SK-N-SH (cell line): ENCODE measurements around the gene MCF2L2. TPM values are rescaled to one million over a fixed set of nuclear protein-coding genes. Genes with fewer than 3 reads are reported as not detected.
A peak's percentile ranks its signal among the peaks of the same experiment; 100 is the strongest.

Source experiments
- CTCF ChIA-PET: fragments of 300-600, 350-600 bp; formaldehyde crosslinking; extraction: SDS; loops from one replicate; lab custom pipeline; 2021; lab: Yijun Ruan, JAX
- POLR2A ChIA-PET: fragments of 350-600 bp; sonication (Branson Sonifier 250); formaldehyde crosslinking; extraction: SDS; loops from one replicate; lab custom pipeline; 2020; ENCODE audit warnings: antibody characterized with exemption, inconsistent platforms; lab: Yijun Ruan, JAX
- DNase-seq: peaks from one replicate; pipeline ENCODE4 v3.0.0; 2012
- H2AFZ ChIP-seq: fragments of 200-600 bp; sonication (generic); 2 replicates; pipeline ENCODE4 v1.8.1; 2016; ENCODE audit warnings: antibody characterized with exemption, mild to moderate bottlenecking, low read depth
- H3F3A ChIP-seq: fragments of 200-600 bp; sonication (generic); replicated peaks from 2 replicates; pipeline ENCODE3; 2016; ENCODE audit warnings: antibody characterized with exemption, mild to moderate bottlenecking; ENCODE audit not compliant: insufficient read depth
- H3K27ac ChIP-seq, 2 experiments: fragments of 200-500 bp in 1 of 2; fragments of 200-600 bp in 1 of 2; sonication (Bioruptor generic) in 1 of 2; sonication (generic), shearing (Covaris generic) in 1 of 2; 2 replicates each; pipeline versions ENCODE4 v1.5.1 to v1.6.1; 2014 to 2016; ENCODE audit warnings: low read depth in 2 of 2, inconsistent platforms in 1 of 2, low read length in 1 of 2, mild to moderate bottlenecking in 1 of 2, mixed read lengths in 1 of 2
- H3K27me3 ChIP-seq: fragments of 200-600 bp; sonication (generic), shearing (Covaris generic); 2 replicates; pipeline ENCODE4 v1.6.1; 2016; ENCODE audit warnings: mixed run types; ENCODE audit not compliant: insufficient read depth
- H3K36me3 ChIP-seq, 2 experiments: fragments of 200-500 bp in 1 of 2; fragments of 200-600 bp in 1 of 2; sonication (Bioruptor generic) in 1 of 2; sonication (generic) in 1 of 2; replicated peaks in 1 of 2; 2 replicates each; pipeline versions ENCODE3 to v1.5.1; 2014 to 2016; ENCODE audit warnings: low read length in 1 of 2, mild to moderate bottlenecking in 1 of 2; ENCODE audit not compliant: insufficient read depth in 2 of 2, control insufficient read depth in 1 of 2
- H3K4me1 ChIP-seq, 2 experiments: fragments of 200-500 bp in 1 of 2; fragments of 200-600 bp in 1 of 2; sonication (Bioruptor generic) in 1 of 2; sonication (generic), shearing (Covaris generic) in 1 of 2; 2 replicates each; pipeline versions ENCODE4 v1.5.1 to v1.6.1; 2014 to 2016; ENCODE audit warnings: low read depth in 1 of 2, low read length in 1 of 2, mixed run types in 1 of 2; ENCODE audit not compliant: insufficient read depth in 2 of 2, control insufficient read depth in 1 of 2
- H3K4me2 ChIP-seq: fragments of 200-600 bp; sonication (generic), shearing (Covaris generic); 2 replicates; pipeline ENCODE4 v1.6.1; 2017; ENCODE audit warnings: mixed run types
- H3K4me3 ChIP-seq, 2 experiments: fragments of 200-500 bp in 1 of 2; fragments of 200-600 bp in 1 of 2; sonication (Bioruptor generic) in 1 of 2; sonication (generic), shearing (Covaris generic) in 1 of 2; 2 replicates each; pipeline versions ENCODE4 v1.5.1 to v1.8.1; 2014 to 2016; ENCODE audit warnings: low read depth in 2 of 2, inconsistent platforms in 1 of 2, low read length in 1 of 2, mild to moderate bottlenecking in 1 of 2, mixed read lengths in 1 of 2, moderate library complexity in 1 of 2
- H3K79me2 ChIP-seq: fragments of 200-600 bp; sonication (generic); 2 replicates; pipeline ENCODE4 v1.8.1; 2017; ENCODE audit warnings: mild to moderate bottlenecking; ENCODE audit not compliant: insufficient read depth
- H3K9ac ChIP-seq: fragments of 200-600 bp; sonication (generic); 2 replicates; pipeline ENCODE4 v1.6.1; 2017; ENCODE audit warnings: mixed run types
- H3K9me2 ChIP-seq: fragments of 200-600 bp; sonication (generic); 2 replicates; pipeline ENCODE4 v1.6.1; 2017; ENCODE audit warnings: mixed run types
- H3K9me3 ChIP-seq: fragments of 200-600 bp; sonication (generic); 2 replicates; pipeline ENCODE4 v1.6.1; 2017; ENCODE audit warnings: mixed run types, mild to moderate bottlenecking, moderate library complexity
- H4K20me1 ChIP-seq: fragments of 200-600 bp; sonication (generic); 2 replicates; pipeline ENCODE4 v1.6.1; 2017; ENCODE audit warnings: mild to moderate bottlenecking, mixed run types; ENCODE audit not compliant: insufficient read depth
- CHD2 ChIP-seq: fragments of 150-350 bp; IDR thresholded peaks from 2 replicates; pipeline ENCODE4 v1.6.1; 2018; ENCODE audit warnings: low read length; ENCODE audit not compliant: partially characterized antibody
- ELF1 ChIP-seq: IDR thresholded peaks from 2 replicates; pipeline ENCODE4 v1.4.0; 2012
- EP300 ChIP-seq, 2 experiments: IDR thresholded peaks; 2 replicates each; pipeline versions ENCODE4 v1.4.0 to v1.6.1; 2012; ENCODE audit warnings: borderline replicate concordance in 1 of 2, low read depth in 1 of 2, low read length in 1 of 2
- EZH2phosphoT487 ChIP-seq: fragments of 200-600 bp; sonication (generic); IDR thresholded peaks from 2 replicates; pipeline ENCODE4 v1.6.1; 2017; ENCODE audit warnings: low read depth, mixed run types, mild to moderate bottlenecking, antibody characterized with exemption, moderate library complexity, borderline replicate concordance
- FOSL2 ChIP-seq: IDR thresholded peaks from 2 replicates; pipeline ENCODE4 v1.4.0; 2012; ENCODE audit warnings: low read depth, mild to moderate bottlenecking, moderate library complexity, borderline replicate concordance
- GABPA ChIP-seq: IDR thresholded peaks from 2 replicates; pipeline ENCODE4 v1.4.0; 2012; ENCODE audit warnings: low read depth, mild to moderate bottlenecking
- GATA2 ChIP-seq: sonication (generic); formaldehyde crosslinking; IDR thresholded peaks from 2 replicates; pipeline ENCODE4 v1.5.0; 2020; ENCODE audit warnings: mild to moderate bottlenecking, missing genetic modification reagents
- JUND ChIP-seq: IDR thresholded peaks from 2 replicates; pipeline ENCODE4 v1.4.0; 2012
- MEF2A ChIP-seq: IDR thresholded peaks from 2 replicates; pipeline ENCODE4 v1.4.0; 2012; ENCODE audit warnings: low read depth, borderline replicate concordance
- MXI1 ChIP-seq: IDR thresholded peaks from 2 replicates; pipeline ENCODE4 v1.6.1; 2012; ENCODE audit warnings: mild to moderate bottlenecking, low read depth, low read length, improper control_type of control experiment
- NFIC ChIP-seq: IDR thresholded peaks from 2 replicates; pipeline ENCODE4 v1.4.0; 2012; ENCODE audit warnings: borderline replicate concordance
- POLR2AphosphoS5 ChIP-seq: IDR thresholded peaks from 2 replicates; pipeline ENCODE4 v1.6.1; 2012; ENCODE audit warnings: low read depth, low read length
- RCOR1 ChIP-seq: fragments of 150-350 bp; IDR thresholded peaks from 2 replicates; pipeline ENCODE4 v1.6.1; 2017; ENCODE audit warnings: antibody characterized with exemption, low read length
- RFX5 ChIP-seq: IDR thresholded peaks from 2 replicates; pipeline ENCODE4 v1.6.1; 2012; ENCODE audit warnings: mild to moderate bottlenecking, improper control_type of control experiment, low read length
- RXRA ChIP-seq: IDR thresholded peaks from 2 replicates; pipeline ENCODE4 v1.4.0; 2012; ENCODE audit warnings: low read depth, mild to moderate bottlenecking, borderline replicate concordance
- SIN3A ChIP-seq: IDR thresholded peaks from 2 replicates; pipeline ENCODE4 v1.6.1; 2012; ENCODE audit warnings: low read depth, mild to moderate bottlenecking, low read length, moderate library complexity, borderline replicate concordance
- SMC3 ChIP-seq: IDR thresholded peaks from 2 replicates; pipeline ENCODE4 v1.6.1; 2012; ENCODE audit warnings: low read depth, low read length, improper control_type of control experiment
- TAF1 ChIP-seq: IDR thresholded peaks from 2 replicates; pipeline ENCODE4 v1.6.1; 2012; ENCODE audit warnings: low read depth, mild to moderate bottlenecking, low read length, moderate library complexity, borderline replicate concordance
- TEAD4 ChIP-seq: IDR thresholded peaks from 2 replicates; pipeline ENCODE4 v1.4.0; 2012; ENCODE audit warnings: mild to moderate bottlenecking, borderline replicate concordance; ENCODE audit not compliant: insufficient read depth
- YY1 ChIP-seq: IDR thresholded peaks from 2 replicates; pipeline ENCODE4 v1.4.0; 2012; ENCODE audit warnings: low read depth, mild to moderate bottlenecking
- WGBS: methylation state at CpG from one replicate; pipeline ENCODE4 v1.1.6; 2017; ENCODE audit warnings: low lambda C conversion rate; 5-methylcytosine and 5-hydroxymethylcytosine counted together
- polyA plus RNA-seq, 3 experiments: library from polyadenylated mRNA; depleted of rRNA; stranded (reverse); fragments of >200 nt; gene quantifications; 2 replicates each; pipeline ENCODE4 v1.2.3, GENCODE V29; 2012
- TF ChIP-seq, protein P1 (sequence below): fragments of 150-350 bp; IDR thresholded peaks from 2 replicates; pipeline ENCODE4 v1.6.1; 2017; ENCODE audit warnings: antibody characterized with exemption, low read length, low read depth, borderline replicate concordance
- TF ChIP-seq, protein P2 (sequence below): IDR thresholded peaks from 2 replicates; pipeline ENCODE4 v1.4.0; 2012; ENCODE audit warnings: low read depth
- TF ChIP-seq, protein P3 (sequence below): IDR thresholded peaks from 2 replicates; pipeline ENCODE4 v1.6.1; 2012; ENCODE audit warnings: mild to moderate bottlenecking, low read depth, low read length, moderate library complexity
- TF ChIP-seq, protein P4 (sequence below): fragments of 150-350 bp; IDR thresholded peaks from 2 replicates; pipeline ENCODE4 v1.6.1; 2016; ENCODE audit warnings: mild to moderate bottlenecking, low read depth, low read length
- TF ChIP-seq, protein P5 (sequence below): IDR thresholded peaks from 2 replicates; pipeline ENCODE4 v1.4.0; 2012; ENCODE audit warnings: low read depth, borderline replicate concordance

MCF2L2 gene
- polyA plus RNA-seq, 1 of the 3 experiments (the other 2 are of a cell fraction), result 0.56 TPM

DNA sequence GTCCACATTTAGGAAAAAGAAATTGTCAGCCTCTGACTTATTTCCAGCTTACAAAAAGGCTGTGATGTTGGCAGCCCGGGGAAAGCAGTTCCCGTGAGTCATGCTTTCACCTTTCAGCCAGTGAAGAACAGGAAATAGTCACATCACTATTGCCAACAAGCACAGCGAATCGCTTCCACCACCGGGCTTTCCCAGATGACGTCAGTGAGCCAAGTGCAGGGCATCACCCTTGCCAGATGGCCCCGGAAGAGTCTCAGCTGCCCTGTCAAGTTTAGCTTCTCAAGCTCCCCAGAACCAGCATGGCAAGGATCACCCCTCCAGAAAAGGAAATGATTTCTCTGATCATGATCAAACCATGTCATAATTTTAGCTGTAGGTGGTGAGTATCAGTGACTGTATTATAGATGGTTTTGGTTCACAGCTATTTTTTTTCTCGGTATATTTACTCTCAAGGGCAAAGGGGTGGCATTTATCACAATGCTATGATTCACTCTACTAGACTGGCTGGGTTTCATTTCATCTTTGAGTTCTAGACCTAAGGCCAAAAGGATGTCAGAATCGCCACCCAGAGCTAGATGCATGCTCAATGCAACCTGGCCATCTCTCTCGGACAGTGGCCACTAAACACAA lies 142.5 kb downstream of the MCF2L2 start:
- CTCF ChIA-PET, result interaction anchor here (1.4 to 1.5 kb wide), 2 partner anchors 96 to 107 kb away, joined by 3 read pairs; no protein-coding TSS in a partner anchor
- peak; percentile 13 for TF ChIP-seq CHD2
- TF ChIP-seq RFX5, result peak; percentile 93
- TF ChIP-seq, protein P1, sequence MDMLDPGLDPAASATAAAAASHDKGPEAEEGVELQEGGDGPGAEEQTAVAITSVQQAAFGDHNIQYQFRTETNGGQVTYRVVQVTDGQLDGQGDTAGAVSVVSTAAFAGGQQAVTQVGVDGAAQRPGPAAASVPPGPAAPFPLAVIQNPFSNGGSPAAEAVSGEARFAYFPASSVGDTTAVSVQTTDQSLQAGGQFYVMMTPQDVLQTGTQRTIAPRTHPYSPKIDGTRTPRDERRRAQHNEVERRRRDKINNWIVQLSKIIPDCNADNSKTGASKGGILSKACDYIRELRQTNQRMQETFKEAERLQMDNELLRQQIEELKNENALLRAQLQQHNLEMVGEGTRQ, result no peak
- peak; percentile 63; the same call in 1 of the 2 replicates for TF ChIP-seq TEAD4
- no peak for TF ChIP-seq GATA2 (CRISPR knock-in tag)
- peak in 1 of 2 experiments; percentile 64; a peak in 2 of 4 replicates for TF ChIP-seq EP300 (IDR thresholded peaks at IDR 0.05; ENCODE audit: borderline replicate concordance in 1 of 2, low read depth in 1 of 2, low read length in 1 of 2)
- TF ChIP-seq SIN3A, result peak; percentile 75; the same call in 1 of the 2 replicates
- no peak for TF ChIP-seq EZH2phosphoT487
- TF ChIP-seq YY1, result no peak
- peak; percentile 80 for TF ChIP-seq JUND
- peak; percentile 52; the same call in 1 of the 2 replicates for TF ChIP-seq POLR2AphosphoS5
- peak; percentile 72 for TF ChIP-seq ELF1
- peak; percentile 80 for TF ChIP-seq MXI1
- TF ChIP-seq, protein P2, sequence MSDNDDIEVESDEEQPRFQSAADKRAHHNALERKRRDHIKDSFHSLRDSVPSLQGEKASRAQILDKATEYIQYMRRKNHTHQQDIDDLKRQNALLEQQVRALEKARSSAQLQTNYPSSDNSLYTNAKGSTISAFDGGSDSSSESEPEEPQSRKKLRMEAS, result peak; percentile 81
- peak; percentile 83 for TF ChIP-seq NFIC
- peak; percentile 94 for TF ChIP-seq RXRA
- no peak for TF ChIP-seq SMC3
- TF ChIP-seq, protein P3, sequence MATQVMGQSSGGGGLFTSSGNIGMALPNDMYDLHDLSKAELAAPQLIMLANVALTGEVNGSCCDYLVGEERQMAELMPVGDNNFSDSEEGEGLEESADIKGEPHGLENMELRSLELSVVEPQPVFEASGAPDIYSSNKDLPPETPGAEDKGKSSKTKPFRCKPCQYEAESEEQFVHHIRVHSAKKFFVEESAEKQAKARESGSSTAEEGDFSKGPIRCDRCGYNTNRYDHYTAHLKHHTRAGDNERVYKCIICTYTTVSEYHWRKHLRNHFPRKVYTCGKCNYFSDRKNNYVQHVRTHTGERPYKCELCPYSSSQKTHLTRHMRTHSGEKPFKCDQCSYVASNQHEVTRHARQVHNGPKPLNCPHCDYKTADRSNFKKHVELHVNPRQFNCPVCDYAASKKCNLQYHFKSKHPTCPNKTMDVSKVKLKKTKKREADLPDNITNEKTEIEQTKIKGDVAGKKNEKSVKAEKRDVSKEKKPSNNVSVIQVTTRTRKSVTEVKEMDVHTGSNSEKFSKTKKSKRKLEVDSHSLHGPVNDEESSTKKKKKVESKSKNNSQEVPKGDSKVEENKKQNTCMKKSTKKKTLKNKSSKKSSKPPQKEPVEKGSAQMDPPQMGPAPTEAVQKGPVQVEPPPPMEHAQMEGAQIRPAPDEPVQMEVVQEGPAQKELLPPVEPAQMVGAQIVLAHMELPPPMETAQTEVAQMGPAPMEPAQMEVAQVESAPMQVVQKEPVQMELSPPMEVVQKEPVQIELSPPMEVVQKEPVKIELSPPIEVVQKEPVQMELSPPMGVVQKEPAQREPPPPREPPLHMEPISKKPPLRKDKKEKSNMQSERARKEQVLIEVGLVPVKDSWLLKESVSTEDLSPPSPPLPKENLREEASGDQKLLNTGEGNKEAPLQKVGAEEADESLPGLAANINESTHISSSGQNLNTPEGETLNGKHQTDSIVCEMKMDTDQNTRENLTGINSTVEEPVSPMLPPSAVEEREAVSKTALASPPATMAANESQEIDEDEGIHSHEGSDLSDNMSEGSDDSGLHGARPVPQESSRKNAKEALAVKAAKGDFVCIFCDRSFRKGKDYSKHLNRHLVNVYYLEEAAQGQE, result no peak
- TF ChIP-seq, protein P4, sequence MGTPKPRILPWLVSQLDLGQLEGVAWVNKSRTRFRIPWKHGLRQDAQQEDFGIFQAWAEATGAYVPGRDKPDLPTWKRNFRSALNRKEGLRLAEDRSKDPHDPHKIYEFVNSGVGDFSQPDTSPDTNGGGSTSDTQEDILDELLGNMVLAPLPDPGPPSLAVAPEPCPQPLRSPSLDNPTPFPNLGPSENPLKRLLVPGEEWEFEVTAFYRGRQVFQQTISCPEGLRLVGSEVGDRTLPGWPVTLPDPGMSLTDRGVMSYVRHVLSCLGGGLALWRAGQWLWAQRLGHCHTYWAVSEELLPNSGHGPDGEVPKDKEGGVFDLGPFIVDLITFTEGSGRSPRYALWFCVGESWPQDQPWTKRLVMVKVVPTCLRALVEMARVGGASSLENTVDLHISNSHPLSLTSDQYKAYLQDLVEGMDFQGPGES, result no peak
- peak; percentile 88 for TF ChIP-seq FOSL2
- peak; percentile 68 for TF ChIP-seq GABPA
- 0 out of 2 replicates have a peak, but pooled peaks have one; percentile 20 for TF ChIP-seq TAF1
- TF ChIP-seq, protein P5, sequence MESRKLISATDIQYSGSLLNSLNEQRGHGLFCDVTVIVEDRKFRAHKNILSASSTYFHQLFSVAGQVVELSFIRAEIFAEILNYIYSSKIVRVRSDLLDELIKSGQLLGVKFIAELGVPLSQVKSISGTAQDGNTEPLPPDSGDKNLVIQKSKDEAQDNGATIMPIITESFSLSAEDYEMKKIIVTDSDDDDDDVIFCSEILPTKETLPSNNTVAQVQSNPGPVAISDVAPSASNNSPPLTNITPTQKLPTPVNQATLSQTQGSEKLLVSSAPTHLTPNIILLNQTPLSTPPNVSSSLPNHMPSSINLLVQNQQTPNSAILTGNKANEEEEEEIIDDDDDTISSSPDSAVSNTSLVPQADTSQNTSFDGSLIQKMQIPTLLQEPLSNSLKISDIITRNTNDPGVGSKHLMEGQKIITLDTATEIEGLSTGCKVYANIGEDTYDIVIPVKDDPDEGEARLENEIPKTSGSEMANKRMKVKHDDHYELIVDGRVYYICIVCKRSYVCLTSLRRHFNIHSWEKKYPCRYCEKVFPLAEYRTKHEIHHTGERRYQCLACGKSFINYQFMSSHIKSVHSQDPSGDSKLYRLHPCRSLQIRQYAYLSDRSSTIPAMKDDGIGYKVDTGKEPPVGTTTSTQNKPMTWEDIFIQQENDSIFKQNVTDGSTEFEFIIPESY, result peak; percentile 61; the same call in 1 of the 2 replicates
- peak; percentile 53; the same call in 1 of the 2 replicates for TF ChIP-seq MEF2A
- TF ChIP-seq RCOR1, result no peak

More for the DNA sequence above, 142.5 kb downstream of the MCF2L2 start:
- no peaks in the 10 kb centered on the region for H3K9me2 ChIP-seq
- H2AFZ ChIP-seq, result peak overlapping the region; percentile 60; the same call in 1 of the 2 replicates
- peak overlapping the region; percentile 46; the same call in 1 of the 2 replicates for H3K9ac ChIP-seq
- peak overlapping the region; percentile 72 to 92 for H3K27ac ChIP-seq
- POLR2A ChIA-PET, result no interaction called here
- H3F3A ChIP-seq, result peaks cover 13% of the 10 kb centered on the region
- no peaks in the 10 kb centered on the region for H3K27me3 ChIP-seq
- peaks cover 11 to 25% of the 10 kb centered on the region in 2 experiments for H3K4me1 ChIP-seq
- no peaks in the 10 kb centered on the region for H4K20me1 ChIP-seq
- peak; percentile 81 for DNase-seq
- peak overlapping the region; percentile 44 for H3K4me2 ChIP-seq
- H3K79me2 ChIP-seq, result no peaks in the 10 kb centered on the region
- 7% methylated on average over 10 of the region's 10 CpGs for WGBS
- no peaks in the 10 kb centered on the region for H3K36me3 ChIP-seq
- H3K4me3 ChIP-seq, result peak overlapping the region; percentile 6 to 26; a peak in 2 of 4 replicates
- H3K9me3 ChIP-seq, result no peaks in the 10 kb centered on the region
